ENCODE measurements around the gene KCNQ1.

KCNQ1 gene

GRCh38 chr11:2424811-2425495 lies 19.9 kb upstream of the KCNQ1 start:
- DNase-seq (ENCODE audit: low read depth): no peak

DNA sequence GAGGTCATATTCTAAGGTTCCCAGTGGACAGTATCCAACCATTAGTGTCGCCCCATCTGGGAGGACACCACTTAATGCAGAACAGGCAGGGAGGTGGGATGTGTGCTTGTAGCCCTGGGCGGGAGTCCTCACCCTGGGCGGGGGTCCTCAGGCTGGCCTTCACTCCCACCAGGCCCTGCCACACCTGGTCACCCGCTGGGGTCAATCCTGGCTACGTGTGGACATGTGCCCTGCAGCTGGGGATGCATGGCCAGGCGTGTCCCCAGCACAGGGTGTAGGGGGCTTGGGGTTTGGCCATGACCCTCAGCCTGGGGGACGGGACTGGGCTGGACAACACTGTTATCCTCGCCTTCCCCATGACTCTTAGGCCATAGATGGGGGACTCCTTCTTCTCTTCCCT lies 19.3 kb upstream of the KCNQ1 start:
- no peak for DNase-seq (ENCODE audit: low read depth)

- DNase-seq (ENCODE audit: low read depth): no peak
Measured at GRCh38 chr11:2426221-2426620, 18.6 kb upstream of the KCNQ1 start.

DNA sequence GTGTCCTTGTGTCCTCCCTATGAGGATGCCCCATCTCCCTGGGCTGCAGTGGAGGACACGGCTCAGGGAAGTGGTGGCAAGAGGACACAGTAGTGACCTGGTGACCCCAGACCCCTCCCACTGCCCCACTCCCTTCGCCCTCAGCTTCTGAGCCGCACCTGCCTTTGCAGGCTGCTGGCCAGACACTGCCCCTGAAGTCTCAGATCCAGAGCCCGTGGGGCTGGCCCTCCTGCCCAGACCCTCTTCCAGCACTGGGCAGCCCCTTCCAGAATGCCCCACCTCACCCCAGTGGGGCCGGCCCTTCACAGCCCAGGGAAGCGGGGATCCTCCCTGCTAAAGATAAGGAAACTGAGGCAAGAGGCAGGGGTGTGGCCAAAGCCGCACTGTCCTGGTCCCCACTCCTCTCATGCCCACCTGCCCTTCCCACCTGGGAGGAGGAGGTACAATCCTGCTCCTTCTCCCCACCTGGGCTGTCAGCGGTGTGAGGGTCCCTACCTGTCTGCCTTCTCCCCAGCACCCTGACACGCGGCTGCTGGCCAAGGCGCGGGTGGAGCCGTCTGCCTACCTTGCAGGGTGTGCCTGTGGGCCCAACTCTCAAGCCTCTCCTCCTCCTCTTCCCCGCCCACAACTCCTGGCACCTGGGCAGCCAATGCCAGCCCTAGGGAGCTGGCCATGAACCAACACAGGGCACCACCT lies 17.8 kb upstream of the KCNQ1 start:
- DNase-seq (ENCODE audit: low read depth): no peak

DNA sequence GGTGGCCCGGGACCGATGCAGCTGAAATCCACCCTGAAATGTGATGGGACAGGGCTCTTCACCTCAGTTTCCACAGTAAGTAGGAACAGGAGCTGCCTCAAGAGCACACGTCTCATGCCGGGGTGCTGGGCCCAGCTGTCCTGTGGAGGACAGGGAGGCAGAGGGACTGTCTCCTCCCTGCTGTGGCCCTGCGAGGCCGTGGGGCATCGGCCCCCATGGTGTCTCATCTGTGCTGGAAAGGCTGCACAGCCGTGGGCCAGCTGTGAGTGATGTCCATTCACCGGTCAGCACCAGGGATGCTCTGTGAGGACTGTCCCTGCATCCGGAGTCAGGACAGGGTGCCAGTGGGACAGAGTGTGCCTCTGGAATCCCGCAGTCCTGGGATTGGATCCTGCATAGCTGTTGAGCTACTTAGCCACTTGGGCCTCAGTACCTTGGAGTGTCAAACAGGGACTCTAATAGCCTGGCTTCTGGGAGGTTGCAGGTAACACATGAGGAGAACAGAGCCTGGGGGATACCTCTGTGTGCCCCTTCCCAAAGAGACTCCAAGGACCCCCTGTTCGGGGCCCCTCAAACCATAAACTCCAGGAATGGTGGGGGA lies 17.0 kb upstream of the KCNQ1 start:
- DNase-seq (ENCODE audit: low read depth): no peak

DNA sequence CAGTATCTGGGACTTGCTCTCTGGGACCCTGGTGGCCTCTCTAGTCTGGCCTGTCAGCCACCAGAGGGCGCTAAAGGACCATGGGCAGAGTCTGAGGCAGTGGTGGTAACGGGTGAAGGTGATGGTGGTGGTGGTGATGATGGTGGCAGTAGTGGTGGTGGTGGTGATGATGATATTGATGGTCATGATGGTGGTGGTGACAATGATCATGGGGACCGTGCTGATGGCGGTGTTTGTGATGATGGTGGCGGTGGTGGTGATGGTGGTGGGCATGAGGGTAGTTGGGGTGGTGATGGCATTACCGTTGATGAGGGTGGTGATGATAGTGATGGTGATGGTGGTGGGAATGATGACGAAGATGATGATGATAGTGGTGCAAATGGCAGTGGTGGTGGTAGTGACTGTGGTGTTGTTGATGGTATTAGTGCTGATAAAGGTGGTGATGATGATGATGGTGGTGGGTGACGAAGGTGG lies 16.4 kb upstream of the KCNQ1 start:
- DNase-seq (ENCODE audit: low read depth): peak; percentile 64

DNA sequence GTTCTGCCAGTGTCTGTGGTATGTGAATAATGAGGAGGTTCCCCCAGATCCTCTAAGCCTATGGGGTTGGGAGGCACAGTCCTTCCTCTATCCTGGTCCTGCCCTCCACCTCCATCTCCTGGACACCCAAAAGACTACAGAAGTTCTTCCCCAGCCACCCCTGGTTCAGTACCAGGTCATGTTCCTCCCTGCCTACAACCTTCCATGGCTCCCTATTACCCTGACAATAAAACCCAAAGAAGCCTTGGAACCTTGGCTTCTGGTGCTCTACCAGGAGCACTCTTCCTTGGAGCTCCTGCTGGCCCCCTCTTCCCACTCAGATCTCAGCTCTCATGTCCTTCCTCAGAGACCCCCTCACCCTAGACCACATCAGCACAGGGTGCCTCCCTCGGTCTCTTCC lies 13.4 kb upstream of the KCNQ1 start:
- DNase-seq (ENCODE audit: low read depth): no peak

GRCh38 chr11:2432171-2432621 lies 12.6 kb upstream of the KCNQ1 start:
- no peak for DNase-seq (ENCODE audit: low read depth)

DNA sequence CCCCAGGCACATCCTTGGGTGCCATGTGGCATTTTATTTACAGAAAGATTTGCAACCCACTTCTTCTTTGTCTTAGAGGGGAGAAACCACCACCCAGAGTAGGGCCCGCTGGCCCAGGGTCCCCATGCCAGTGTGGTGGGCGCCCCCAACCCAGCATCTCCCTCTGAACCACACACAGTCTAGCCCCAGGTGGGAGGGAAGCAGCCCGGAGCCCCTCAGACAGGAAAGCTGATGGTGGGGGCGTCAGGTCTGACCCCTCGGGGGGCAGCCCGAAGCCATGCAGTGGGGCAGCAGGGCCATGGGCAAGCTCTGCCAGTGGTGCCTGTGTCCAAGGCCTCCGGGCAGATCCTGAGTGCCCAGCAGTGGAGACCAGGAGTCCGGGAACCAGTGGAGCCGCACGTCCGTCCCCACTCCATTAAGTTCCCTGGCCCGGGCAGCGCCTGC lies 12.2 kb upstream of the KCNQ1 start:
- no peak for DNase-seq (ENCODE audit: low read depth)

DNA sequence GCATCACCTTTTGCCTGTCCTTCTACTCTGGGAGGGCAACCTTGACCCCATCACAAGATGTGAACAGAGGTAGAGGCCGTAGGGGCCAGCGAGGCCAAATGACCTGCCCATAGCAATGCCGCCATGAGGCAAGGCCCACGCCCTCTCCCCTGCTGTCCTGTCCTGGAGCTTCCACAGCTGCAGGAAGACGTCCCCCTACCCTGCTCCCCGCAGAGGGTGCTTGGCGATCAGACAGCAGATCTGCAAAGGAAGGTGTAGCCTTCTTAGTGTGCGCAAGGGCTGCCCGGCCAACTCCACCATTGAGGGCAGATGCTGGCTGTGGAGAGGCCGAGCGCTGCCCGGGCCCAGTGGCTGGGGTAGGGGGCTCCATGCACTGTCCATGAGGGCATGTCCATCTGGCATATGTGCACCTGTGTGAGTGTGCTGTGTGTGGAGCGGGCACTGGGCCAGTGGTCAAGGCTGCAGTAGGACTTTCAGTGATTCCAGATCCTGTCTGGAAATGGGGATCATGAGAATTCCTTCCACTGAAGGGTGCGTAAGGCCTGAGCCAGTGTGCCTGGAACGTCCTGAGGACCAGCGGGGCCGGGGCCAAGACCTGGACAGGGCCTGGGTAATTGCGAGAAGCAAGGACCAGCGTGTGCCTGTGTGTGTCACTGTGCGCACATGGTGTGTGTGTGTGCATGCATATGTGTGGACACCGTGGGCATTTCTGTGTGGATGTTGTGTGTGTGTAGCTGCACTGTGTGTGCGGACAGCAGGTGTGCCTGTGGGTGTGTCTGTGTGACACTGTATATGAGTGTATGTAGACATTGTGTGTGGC lies 11.5 kb upstream of the KCNQ1 start:
- no peak for DNase-seq (ENCODE audit: low read depth)

DNA sequence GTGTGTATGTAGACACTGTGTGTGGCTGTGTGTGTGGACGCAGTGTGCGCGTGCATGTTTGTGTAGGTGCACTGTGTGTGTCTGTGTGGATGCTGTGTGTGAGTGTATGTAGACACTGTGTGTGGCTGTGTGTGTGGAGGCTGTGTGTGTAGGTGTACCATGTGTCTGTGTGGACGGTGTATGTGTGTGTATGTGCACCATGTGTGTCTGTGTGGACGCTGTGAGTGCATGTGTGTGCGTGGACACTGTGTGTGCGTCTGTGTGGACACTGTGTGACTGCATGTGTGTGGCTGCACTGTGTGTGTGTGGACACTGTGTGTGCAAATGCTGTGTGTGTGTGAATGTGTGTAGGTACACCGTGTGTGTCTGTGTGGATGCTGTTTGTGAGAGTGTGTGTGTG lies 10.8 kb upstream of the KCNQ1 start:
- no peak for DNase-seq (ENCODE audit: low read depth)

GRCh38 chr11:2434506-2435255 lies 10.1 kb upstream of the KCNQ1 start:
- no peak for DNase-seq (ENCODE audit: low read depth)

GRCh38 chr11:2435288-2436012 lies 9.4 kb upstream of the KCNQ1 start:
- no peak for DNase-seq (ENCODE audit: low read depth)

GRCh38 chr11:2436013-2436520 lies 8.7 kb upstream of the KCNQ1 start:
- no peak for DNase-seq (ENCODE audit: low read depth)

- no peak for DNase-seq (ENCODE audit: low read depth)
Measured at GRCh38 chr11:2436521-2437031, 8.2 kb upstream of the KCNQ1 start.

DNA sequence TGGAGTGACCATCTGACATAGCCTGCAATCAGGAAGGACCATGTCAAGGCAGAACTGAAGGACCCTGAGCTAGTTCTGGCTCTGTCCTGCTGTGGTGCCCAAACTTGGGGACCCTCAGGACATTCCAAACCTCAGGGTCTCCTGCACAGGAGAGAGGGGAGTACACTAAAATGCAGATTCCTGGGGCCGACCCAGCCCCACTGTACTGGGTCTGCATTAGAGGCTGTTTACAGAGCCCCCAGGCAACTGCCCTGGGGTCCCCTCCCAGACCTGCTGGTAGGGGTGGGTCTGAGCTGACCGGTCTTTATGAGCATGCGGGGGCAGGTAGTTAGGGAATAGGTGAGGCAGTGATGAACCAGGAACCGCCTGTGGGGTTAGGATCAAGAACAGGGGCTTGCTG lies 7.3 kb upstream of the KCNQ1 start:
- no peak for DNase-seq (ENCODE audit: low read depth)

DNA sequence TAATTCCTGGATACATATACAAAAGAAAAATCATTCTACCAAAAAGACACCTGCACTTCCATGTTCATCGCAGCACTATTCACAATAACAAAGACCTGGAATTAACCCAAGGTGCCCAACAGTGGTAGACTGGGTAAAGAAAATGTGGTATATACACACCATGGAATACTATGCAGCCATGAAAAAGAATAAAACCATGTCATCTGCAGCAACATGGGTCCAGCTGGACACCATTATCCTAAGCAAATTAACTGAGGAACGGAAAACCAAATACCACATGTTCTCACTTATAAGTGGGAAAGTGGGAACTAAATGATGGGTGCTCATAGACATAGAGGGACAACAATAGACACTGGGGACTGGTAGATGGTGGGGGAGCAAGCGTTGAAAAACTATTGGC lies 5.0 kb upstream of the KCNQ1 start:
- no peak for DNase-seq (ENCODE audit: low read depth)

DNA sequence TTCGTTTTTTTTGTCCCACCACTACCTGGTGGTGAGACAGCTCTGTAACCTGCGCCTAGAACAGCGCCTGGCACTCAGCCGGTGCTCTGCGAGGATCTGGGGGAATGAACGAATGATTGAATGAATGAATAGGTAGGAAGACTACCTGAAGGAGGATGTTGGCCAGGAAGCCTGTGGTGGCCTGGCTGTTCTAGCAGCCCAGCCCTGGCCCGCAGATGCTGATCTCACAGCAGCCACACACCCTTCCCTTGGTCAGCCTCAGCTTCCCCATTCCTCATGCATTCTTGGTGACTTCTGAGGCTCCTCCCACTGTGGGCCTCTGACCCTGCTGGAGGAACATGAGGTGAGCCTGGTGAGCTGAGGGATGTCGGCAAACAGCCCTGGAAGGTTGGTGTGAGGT lies 4.2 kb upstream of the KCNQ1 start:
- no peak for DNase-seq (ENCODE audit: low read depth)

DNA sequence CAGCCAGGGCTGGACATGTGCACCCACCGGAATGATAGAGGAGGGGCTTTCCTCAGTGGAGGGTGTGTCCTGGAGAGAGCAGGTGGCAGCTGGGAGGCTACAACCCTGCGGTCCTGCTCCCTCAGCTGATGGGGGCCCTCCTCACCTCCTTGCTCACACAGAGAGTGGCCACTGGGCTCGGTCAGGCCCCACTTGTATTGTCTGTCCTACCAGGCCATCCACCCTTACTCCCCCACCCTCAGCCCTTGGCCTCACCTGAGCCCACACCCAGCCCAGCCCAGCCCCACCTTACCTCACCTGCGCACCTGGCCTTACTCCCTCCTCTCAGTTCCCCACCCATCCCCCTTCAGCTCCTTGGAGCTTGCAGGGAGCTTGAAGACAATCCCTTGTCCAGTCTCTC lies 3.6 kb upstream of the KCNQ1 start:
- DNase-seq (ENCODE audit: low read depth): no peak

DNA sequence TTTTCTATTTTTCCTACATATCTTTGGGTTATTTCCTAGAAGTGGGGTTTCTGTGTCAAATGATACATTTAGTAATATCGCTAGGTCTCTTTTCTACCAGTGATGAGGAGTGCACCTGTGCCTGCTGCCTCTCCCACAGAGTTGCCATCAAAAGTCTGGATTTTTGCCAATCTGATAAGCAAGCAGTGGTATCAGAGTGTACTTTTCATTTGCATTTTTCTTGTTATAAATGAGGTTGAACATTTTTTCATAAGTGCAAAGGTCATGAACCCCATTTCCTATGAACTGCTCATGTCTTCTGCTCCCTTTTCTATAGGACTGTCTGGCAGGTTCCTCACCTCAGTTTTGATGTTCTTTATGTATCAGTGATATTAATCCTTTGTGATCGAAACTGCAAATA lies 2.2 kb upstream of the KCNQ1 start:
- DNase-seq (ENCODE audit: low read depth): peak; percentile 35

DNA sequence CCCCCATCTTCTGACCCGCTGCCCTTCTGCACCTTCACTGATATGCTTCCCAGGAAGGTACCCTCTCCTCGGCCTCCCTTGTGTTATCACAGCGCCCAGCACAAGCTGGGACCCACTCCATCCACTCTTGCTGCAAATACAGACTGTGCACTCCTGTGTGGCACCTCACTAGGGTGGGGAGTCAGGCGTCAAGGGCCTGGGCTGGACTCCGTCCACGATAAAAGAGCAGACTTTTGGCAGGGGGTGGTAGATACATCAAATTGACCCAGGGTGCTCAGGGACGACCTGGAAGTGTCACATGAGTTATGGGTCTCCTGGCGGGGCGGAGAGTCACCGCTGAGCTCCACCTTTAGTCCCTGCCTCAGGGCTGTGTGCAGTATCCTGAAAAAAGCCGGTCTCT lies 1.4 kb upstream of the KCNQ1 start:
- no peak for DNase-seq (ENCODE audit: low read depth)

Measured in T-helper 22 cell (primary cell).